K562 (cell line): ENCODE data around the gene HEATR1. TPM values are rescaled to one million over a fixed set of nuclear protein-coding genes. Genes with fewer than 3 reads are reported as not detected.

Experiments
- ATF2 ChIP-seq: sonication (generic); formaldehyde crosslinking; IDR thresholded peaks from 2 replicates; pipeline ENCODE4 v1.8.1; 2022; ENCODE audit warnings: missing genetic modification reagents
- CBX1 ChIP-seq: sonication (generic); IDR thresholded peaks from 2 replicates; pipeline ENCODE4 v1.6.1; 2016; ENCODE audit warnings: antibody characterized with exemption, low read depth, mild to moderate bottlenecking
- DDX20 ChIP-seq: fragments of 450-650 bp; IDR thresholded peaks from 2 replicates; pipeline ENCODE4 v1.6.1; 2016; ENCODE audit warnings: missing genetic modification characterization, low read depth, mild to moderate bottlenecking, missing compliant biosample characterization, moderate library complexity
- E2F3 ChIP-seq: fragments of 250-450 bp; sonication (Bioruptor Pico); IDR thresholded peaks from 2 replicates; pipeline ENCODE4 v1.4.0; 2020; ENCODE audit warnings: mild to moderate bottlenecking
- HES1 ChIP-seq: fragments of 450-650 bp; IDR thresholded peaks from 2 replicates; pipeline ENCODE4 v1.6.1; 2016; ENCODE audit warnings: low read depth, mild to moderate bottlenecking, moderate library complexity
- HMBOX1 ChIP-seq: sonication (generic); IDR thresholded peaks from 2 replicates; pipeline ENCODE4 v1.6.1; 2016
- ID3 ChIP-seq, 2 experiments: fragments of 250-450 bp in 1 of 2; fragments of 450-650 bp in 1 of 2; sonication (Bioruptor Pico) in 1 of 2; IDR thresholded peaks; 2 replicates each; pipeline versions ENCODE4 v1.6.1 to v1.8.0; 2016 to 2021; ENCODE audit warnings: mild to moderate bottlenecking in 2 of 2, moderate library complexity in 2 of 2, missing compliant biosample characterization in 1 of 2, missing genetic modification characterization in 1 of 2
- IFI16 ChIP-seq: fragments of 250-450 bp; sonication (Bioruptor Pico); IDR thresholded peaks from 2 replicates; pipeline ENCODE4 v2.1.2; 2022; ENCODE audit warnings: mild to moderate bottlenecking, inconsistent platforms
- NBN ChIP-seq: fragments of 450-650 bp; IDR thresholded peaks from 2 replicates; pipeline ENCODE4 v1.6.1; 2016; ENCODE audit warnings: low read depth, mild to moderate bottlenecking
- POU5F1 ChIP-seq: fragments of 150-350 bp; IDR thresholded peaks from 2 replicates; pipeline ENCODE4 v1.6.1; 2014; ENCODE audit warnings: borderline replicate concordance, low read length, low read depth, mild to moderate bottlenecking; ENCODE audit not compliant: partially characterized antibody
- RBM39 ChIP-seq: fragments of 200-400 bp; formaldehyde crosslinking; optimal IDR thresholded peaks from 2 replicates; pipeline ENCODE3; 2018; ENCODE audit warnings: low read depth, low read length
- RFX5 ChIP-seq: IDR thresholded peaks from 2 replicates; pipeline ENCODE4 v1.6.1; 2011; ENCODE audit warnings: low read depth, mild to moderate bottlenecking, improper control_type of control experiment, low read length
- SRSF9 ChIP-seq: fragments of 200-400 bp; formaldehyde crosslinking; IDR thresholded peaks from 2 replicates; pipeline ENCODE4 v1.6.1; 2017; ENCODE audit warnings: low read depth, low read length, borderline replicate concordance
- TCFL5 ChIP-seq: fragments of 250-450 bp; sonication (Bioruptor Pico); conservative IDR thresholded peaks from 2 replicates; pipeline ENCODE4 v1.6.1; 2021; ENCODE audit warnings: mild to moderate bottlenecking, moderate library complexity, matching md5 sums
- ZKSCAN8 ChIP-seq: fragments of 200-800 bp; sonication (Bioruptor generic); IDR thresholded peaks from 2 replicates; pipeline ENCODE4 v1.6.1; 2016; ENCODE audit warnings: missing genetic modification characterization, missing compliant biosample characterization
- ZNF512 ChIP-seq: IDR thresholded peaks from 2 replicates; pipeline ENCODE4 v1.6.1; 2016; ENCODE audit warnings: missing genetic modification characterization, missing compliant biosample characterization
- ZNF561 ChIP-seq: fragments of 450-650 bp; formaldehyde crosslinking; conservative IDR thresholded peaks from 2 replicates; pipeline ENCODE4 v1.4.0; 2020; ENCODE audit warnings: mild to moderate bottlenecking, moderate library complexity
- ZNF589 ChIP-seq: fragments of 200-800 bp; sonication (Bioruptor generic); IDR thresholded peaks from 2 replicates; pipeline ENCODE4 v1.6.1; 2016; ENCODE audit warnings: low read depth, missing genetic modification characterization, missing compliant biosample characterization
- ZNF639 ChIP-seq, 2 experiments: fragments of 200-800 bp in 1 of 2; sonication (Bioruptor generic) in 1 of 2; sonication (generic) in 1 of 2; formaldehyde crosslinking in 1 of 2; IDR thresholded peaks in 1 of 2; conservative IDR thresholded peaks in 1 of 2; 2 replicates each; pipeline versions ENCODE4 v1.5.0 to v1.6.1; 2016 to 2020; ENCODE audit warnings: missing compliant biosample characterization in 1 of 2, missing genetic modification characterization in 1 of 2, missing genetic modification reagents in 1 of 2
- ZNF717 ChIP-seq: fragments of 250-450 bp; sonication (Bioruptor Pico); IDR thresholded peaks from 2 replicates; pipeline ENCODE4 v1.5.0; 2021
- ZNF830 ChIP-seq: fragments of 250-450 bp; sonication (Bioruptor Pico); IDR thresholded peaks from 2 replicates; pipeline ENCODE4 v1.5.0; 2021; ENCODE audit warnings: mild to moderate bottlenecking
- polyA plus RNA-seq, 8 experiments: library from polyadenylated mRNA; depleted of rRNA in 4 of 8; stranded (reverse) in 5 of 8; unstranded in 3 of 8; fragments of >200 nt; fragmentation: Nextera tagmentation in 2 of 8; fragmentation: Illumina TruSeq in 1 of 8; extraction: Ambion mirVana in 2 of 8; extraction: Trizol in 1 of 8; gene quantifications; 2 replicates each; pipeline versions ENCODE4 v1.2.1 to v1.2.3, GENCODE V29; 2011 to 2014; ENCODE audit warnings: inconsistent platforms in 1 of 8, missing spikeins in 1 of 8
- total RNA-seq, 7 experiments: library from RNA; depleted of rRNA in 6 of 7; stranded (reverse); fragments of >200 nt in 6 of 7; fragmentation: Illumina TruSeq in 2 of 7; extraction: Trizol in 2 of 7; gene quantifications; 2 replicates each; pipeline versions ENCODE4 v1.2.1 to v1.2.3, GENCODE V29; 2011 to 2021; ENCODE audit warnings: low replicate concordance in 1 of 7

Gene HEATR1
- total and polyA plus RNA-seq, 9 of the 15 experiments (the other 6 are each of a cell fraction or from before 2014, with no cell fraction given), result 28.3 to 108 (median 50.9) TPM

GRCh38 chr1:236524142-236524894 is 80.0 kb downstream of the HEATR1 start (continued):
- TF ChIP-seq ZNF512 (no peak), IFI16 (CRISPR knock-in tag) (no peak), POU5F1 (no peak), ZKSCAN8 (CRISPR knock-in tag) (no peak), CBX1 (no peak; the same call in 1 of the 2 replicates), E2F3 (CRISPR knock-in tag) (no peak), RFX5 (no peak), ZNF830 (CRISPR knock-in tag) (peak; percentile 75; the same call in 1 of the 2 replicates), RBM39 (no peak), ZNF589 (CRISPR knock-in tag) (peak; percentile 29; the same call in 1 of the 2 replicates), ZNF717 (CRISPR knock-in tag) (no peak), SRSF9 (no peak), ATF2 (CRISPR knock-in tag) (no peak), ZNF639 (CRISPR knock-in tag; conservative IDR thresholded peaks at IDR 0.05 in 1 of 2, IDR thresholded peaks at IDR 0.05 in 1 of 2) (no peak), TCFL5 (CRISPR knock-in tag) (peak; percentile 13; the same call in 1 of the 2 replicates), HMBOX1 (no peak), ID3 (CRISPR knock-in tag; IDR thresholded peaks at IDR 0.05) (no peak), ID3 (tag; IDR thresholded peaks at IDR 0.05) (peak; percentile 57; the same call in 1 of the 2 replicates), DDX20 (tag) (no peak), NBN (peak; percentile 60; the same call in 1 of the 2 replicates), HES1 (no peak), ZNF561 (CRISPR knock-in tag) (no peak)
